ENCODE results near the gene SEMA3F. TPM values are rescaled to one million over a fixed set of nuclear protein-coding genes. Genes with fewer than 3 reads are reported as not detected.

SEMA3F gene
- total RNA-seq, 2 experiments from 2014 or later: 0.34 to 0.43 TPM

- no peak overlapping the region for H3K27ac Mint-ChIP-seq
- no peak for DNase-seq
- no peaks in the 10 kb centered on the region for H3K27me3 Mint-ChIP-seq
- ChIA-PET POLR2A (interaction anchor here (0.7 to 1.5 kb wide), 7 partner anchors 15 to 194 kb away, joined by 3 to 4 read pairs (median 3); no protein-coding TSS in a partner anchor), CTCF (interaction anchor here (0.7 to 6.4 kb wide), 15 partner anchors 9 to 124 kb away, joined by 3 to 30 read pairs (median 5); partner anchors contain the start of genes GNAT1 and RBM5)
- no peaks in the 10 kb centered on the region for H3K4me1 Mint-ChIP-seq (ENCODE audit: low read depth)
- peaks cover 11% of the 10 kb centered on the region for H3K36me3 Mint-ChIP-seq (ENCODE audit: low read depth)
- no peak overlapping the region for H3K4me3 Mint-ChIP-seq
- TF ChIP-seq, protein P1, sequence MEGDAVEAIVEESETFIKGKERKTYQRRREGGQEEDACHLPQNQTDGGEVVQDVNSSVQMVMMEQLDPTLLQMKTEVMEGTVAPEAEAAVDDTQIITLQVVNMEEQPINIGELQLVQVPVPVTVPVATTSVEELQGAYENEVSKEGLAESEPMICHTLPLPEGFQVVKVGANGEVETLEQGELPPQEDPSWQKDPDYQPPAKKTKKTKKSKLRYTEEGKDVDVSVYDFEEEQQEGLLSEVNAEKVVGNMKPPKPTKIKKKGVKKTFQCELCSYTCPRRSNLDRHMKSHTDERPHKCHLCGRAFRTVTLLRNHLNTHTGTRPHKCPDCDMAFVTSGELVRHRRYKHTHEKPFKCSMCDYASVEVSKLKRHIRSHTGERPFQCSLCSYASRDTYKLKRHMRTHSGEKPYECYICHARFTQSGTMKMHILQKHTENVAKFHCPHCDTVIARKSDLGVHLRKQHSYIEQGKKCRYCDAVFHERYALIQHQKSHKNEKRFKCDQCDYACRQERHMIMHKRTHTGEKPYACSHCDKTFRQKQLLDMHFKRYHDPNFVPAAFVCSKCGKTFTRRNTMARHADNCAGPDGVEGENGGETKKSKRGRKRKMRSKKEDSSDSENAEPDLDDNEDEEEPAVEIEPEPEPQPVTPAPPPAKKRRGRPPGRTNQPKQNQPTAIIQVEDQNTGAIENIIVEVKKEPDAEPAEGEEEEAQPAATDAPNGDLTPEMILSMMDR (IDR thresholded peaks at IDR 0.05): no peak
- H3K9me3 Mint-ChIP-seq: no peaks in the 10 kb centered on the region
- no peak for ATAC-seq
- intact Hi-C loops (cut with micrococcal nuclease): no loop called here
These were observed 32.3 kb upstream of the SEMA3F start for GRCh38 chr3:50122661-50123391.

DNA sequence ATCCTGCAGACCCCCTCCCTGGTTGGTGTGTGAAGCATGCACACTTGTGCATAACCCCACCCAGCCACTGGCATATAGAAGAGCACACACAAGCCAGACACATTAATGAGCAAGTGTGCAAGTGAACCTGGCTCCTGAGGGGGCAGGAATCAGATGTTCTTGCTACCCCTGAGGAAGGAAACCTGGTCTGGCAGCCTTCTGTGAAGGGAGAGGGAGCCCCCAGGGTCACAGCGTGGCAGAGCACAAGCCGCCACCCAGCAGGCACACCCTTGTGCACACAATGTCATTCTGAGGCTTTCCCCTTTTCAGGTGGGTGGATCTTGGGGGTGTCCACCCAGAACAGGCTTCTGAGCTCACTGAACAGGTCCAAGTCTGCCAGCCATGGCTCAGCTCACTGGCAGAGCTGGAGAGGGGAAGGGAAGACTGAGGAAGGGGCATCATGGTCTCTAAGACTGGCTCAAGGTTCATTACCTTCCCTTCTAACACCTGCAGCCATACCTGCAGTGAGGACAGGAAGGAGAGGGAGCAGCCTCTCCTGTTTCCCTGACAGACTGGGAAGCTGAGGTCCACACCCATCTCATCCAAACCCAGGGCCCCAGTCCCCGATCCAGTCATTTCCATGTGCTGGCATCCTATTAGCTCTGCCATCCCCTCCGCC, 31.6 kb upstream of the SEMA3F start:
- Mint-ChIP-seq H3K27ac (no peak overlapping the region), H3K36me3 (ENCODE audit: low read depth) (peaks cover 5% of the 10 kb centered on the region), H3K27me3 (no peaks in the 10 kb centered on the region), H3K4me3 (no peak overlapping the region), H3K9me3 (no peaks in the 10 kb centered on the region), H3K4me1 (ENCODE audit: low read depth) (no peaks in the 10 kb centered on the region)
- TF ChIP-seq, protein P1 (IDR thresholded peaks at IDR 0.05): no peak
- ATAC-seq (no peak), DNase-seq (no peak)
- ChIA-PET CTCF (interaction anchor here (1.3 to 6.4 kb wide), 8 partner anchors 10 to 123 kb away, joined by 3 to 30 read pairs (median 5); partner anchors contain the start of gene GNAT1), POLR2A (interaction anchor here (0.7 to 1.3 kb wide), 4 partner anchors 15 to 124 kb away, joined by 3 to 4 read pairs (median 3); no protein-coding TSS in a partner anchor)
- intact Hi-C loops (cut with micrococcal nuclease): no loop called here

- DNase-seq (no peak), ATAC-seq (no peak)
- TF ChIP-seq, protein P1 (IDR thresholded peaks at IDR 0.05): no peak
- CTCF ChIA-PET: interaction anchor here (6.4 kb wide), 1 partner anchor 67 kb away, joined by 30 read pairs; the partner anchor contains the start of gene GNAT1
- Mint-ChIP-seq H3K27ac (no peak overlapping the region), H3K9me3 (no peaks in the 10 kb centered on the region), H3K4me3 (no peak overlapping the region), H3K36me3 (ENCODE audit: low read depth) (no peaks in the 10 kb centered on the region), H3K4me1 (ENCODE audit: low read depth) (no peaks in the 10 kb centered on the region), H3K27me3 (no peaks in the 10 kb centered on the region)
- intact Hi-C loops (cut with micrococcal nuclease): no loop called here
- POLR2A ChIA-PET: interaction anchor here (0.7 kb wide), 1 partner anchor 58 kb away, joined by 3 read pairs; no protein-coding TSS in a partner anchor
These were observed 30.9 kb upstream of the SEMA3F start for GRCh38 chr3:50124052-50124799.

DNA sequence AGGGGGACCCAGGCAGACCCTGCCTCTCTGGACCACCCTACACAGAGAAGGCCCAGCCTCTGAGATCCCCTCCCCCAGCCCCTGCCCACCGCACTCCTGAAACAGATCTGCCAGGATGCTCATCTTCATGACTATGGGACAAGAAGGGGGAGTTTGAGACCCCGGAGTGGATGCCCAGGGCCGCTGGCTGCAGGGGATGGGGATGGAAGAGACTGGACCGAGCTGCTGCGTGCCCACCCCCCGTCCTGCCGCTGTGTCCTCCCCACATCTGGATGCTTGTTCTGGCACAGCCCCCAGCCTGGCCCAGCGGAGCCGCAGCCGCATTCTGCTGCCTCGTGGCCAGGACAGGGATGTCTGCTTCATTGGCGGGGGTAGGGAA, 30.3 kb upstream of the SEMA3F start:
- H3K36me3 Mint-ChIP-seq (ENCODE audit: low read depth): no peaks in the 10 kb centered on the region
- CTCF ChIA-PET: interaction anchor here (6.4 kb wide), 1 partner anchor 67 kb away, joined by 30 read pairs; the partner anchor contains the start of gene GNAT1
- H3K27me3 Mint-ChIP-seq: no peaks in the 10 kb centered on the region
- TF ChIP-seq, protein P1 (IDR thresholded peaks at IDR 0.05): no peak
- H3K9me3 Mint-ChIP-seq: no peaks in the 10 kb centered on the region
- DNase-seq: no peak
- H3K4me1 Mint-ChIP-seq (ENCODE audit: low read depth): no peaks in the 10 kb centered on the region
- no peak for ATAC-seq
- intact Hi-C loops (cut with micrococcal nuclease): no loop called here
- no peak overlapping the region for H3K4me3 Mint-ChIP-seq
- POLR2A ChIA-PET: no interaction called here
- no peak overlapping the region for H3K27ac Mint-ChIP-seq

All from activated CD8-positive, alpha-beta T cell treated with anti-CD3 and anti-CD28 coated beads for 36 hours (primary cell).